Neural cell (in vitro differentiated cells): ENCODE results near the gene IL13RA1. TPM values are rescaled to one million over a fixed set of nuclear protein-coding genes. Genes with fewer than 3 reads are reported as not detected.

ENCODE experiments used
- H2AFZ ChIP-seq: fragments of 200-600, 300-800 bp; sonication (generic), shearing (Covaris generic); 2 replicates; pipeline ENCODE4 v1.6.0; 2014; ENCODE audit warnings: low read depth, mild to moderate bottlenecking, antibody characterized with exemption, low read length, moderate library complexity
- H3F3A ChIP-seq: fragments of 200-600 bp; shearing (Covaris generic); 2 replicates; pipeline ENCODE4 v1.6.1; 2016; ENCODE audit warnings: mild to moderate bottlenecking, moderate library complexity, mixed read lengths, antibody characterized with exemption, low read length; ENCODE audit not compliant: insufficient read depth, poor library complexity, severe bottlenecking
- H3K27ac ChIP-seq: fragments of 200-600, 300-800 bp; sonication (generic), shearing (Covaris generic); 2 replicates; pipeline ENCODE4 v1.5.1; 2014; ENCODE audit warnings: mild to moderate bottlenecking, low read length, moderate library complexity
- H3K27me3 ChIP-seq: fragments of 300-800, 200-600 bp; sonication (generic), shearing (Covaris generic); 2 replicates; pipeline ENCODE4 v1.6.0; 2014; ENCODE audit warnings: mild to moderate bottlenecking, low read depth, low read length, moderate library complexity; ENCODE audit not compliant: insufficient read depth
- H3K36me3 ChIP-seq: fragments of 300-800, 200-600 bp; sonication (generic), shearing (Covaris generic); 2 replicates; pipeline ENCODE4 v1.5.1; 2014; ENCODE audit warnings: mild to moderate bottlenecking, antibody characterized with exemption, low read length, moderate library complexity; ENCODE audit not compliant: insufficient read depth
- H3K4me2 ChIP-seq: fragments of 300-800, 200-600 bp; sonication (generic), shearing (Covaris generic); 2 replicates; pipeline ENCODE4 v1.6.0; 2014; ENCODE audit warnings: mild to moderate bottlenecking, low read length
- H3K4me3 ChIP-seq: fragments of 300-800, 200-600 bp; sonication (generic), shearing (Covaris generic); 2 replicates; pipeline ENCODE4 v1.5.1; 2014; ENCODE audit warnings: mild to moderate bottlenecking, low read length, moderate library complexity
- H3K79me2 ChIP-seq: fragments of 200-600 bp; shearing (Covaris generic); replicated peaks from 2 replicates; pipeline ENCODE4 v1.6.0; 2014; ENCODE audit warnings: mild to moderate bottlenecking, low read length, moderate library complexity; ENCODE audit not compliant: insufficient read depth
- H3K9ac ChIP-seq: fragments of 300-800, 200-600 bp; sonication (generic), shearing (Covaris generic); 2 replicates; pipeline ENCODE4 v1.6.1; 2016; ENCODE audit warnings: mild to moderate bottlenecking, low read length, mixed read lengths
- H3K9me2 ChIP-seq: fragments of 200-600 bp; shearing (Covaris generic); 2 replicates; pipeline ENCODE4 v1.6.1; 2016; ENCODE audit warnings: mild to moderate bottlenecking, low read length, mixed read lengths; ENCODE audit not compliant: insufficient read depth
- H3K9me3 ChIP-seq: fragments of 200-600, 300-800 bp; sonication (generic), shearing (Covaris generic); 2 replicates; pipeline ENCODE4 v1.6.1; 2016; ENCODE audit warnings: mild to moderate bottlenecking, mixed run types, low read length, moderate library complexity, mixed read lengths
- H4K20me1 ChIP-seq: fragments of 200-600 bp; shearing (Covaris generic); 2 replicates; pipeline ENCODE4 v1.6.1; 2016; ENCODE audit warnings: mild to moderate bottlenecking, mixed run types; ENCODE audit not compliant: insufficient read depth
- CTCF ChIP-seq: fragments of 450-650 bp; IDR thresholded peaks from 2 replicates; pipeline ENCODE4 v1.5.1; 2014; ENCODE audit warnings: antibody characterized with exemption, mild to moderate bottlenecking, moderate library complexity; ENCODE audit not compliant: poor library complexity, severe bottlenecking
- EP300 ChIP-seq: fragments of 450-650 bp; conservative IDR thresholded peaks from 2 replicates; pipeline ENCODE4 v1.6.1; 2014; ENCODE audit warnings: antibody characterized with exemption, mild to moderate bottlenecking, moderate library complexity; ENCODE audit not compliant: poor library complexity, severe bottlenecking
- EZH2 ChIP-seq: fragments of 200-600, 300-800 bp; shearing (Covaris generic), sonication (generic); IDR thresholded peaks from 2 replicates; pipeline ENCODE4 v1.6.1; 2014; ENCODE audit warnings: antibody characterized with exemption, low read length, borderline replicate concordance, mild to moderate bottlenecking; ENCODE audit not compliant: insufficient read depth, poor library complexity, severe bottlenecking
- MXI1 ChIP-seq: fragments of 450-650 bp; conservative IDR thresholded peaks from 2 replicates; pipeline ENCODE4 v1.6.1; 2014; ENCODE audit warnings: antibody characterized with exemption, mild to moderate bottlenecking; ENCODE audit not compliant: poor library complexity, severe bottlenecking
- POLR2AphosphoS5 ChIP-seq: IDR thresholded peaks from 2 replicates; pipeline ENCODE4 v1.6.1; 2012
- REST ChIP-seq: IDR thresholded peaks from 2 replicates; pipeline ENCODE4 v1.6.1; 2012; ENCODE audit warnings: borderline replicate concordance
- SMC3 ChIP-seq: fragments of 450-650 bp; conservative IDR thresholded peaks from 2 replicates; pipeline ENCODE4 v1.6.1; 2014; ENCODE audit warnings: antibody characterized with exemption, mild to moderate bottlenecking, moderate library complexity; ENCODE audit not compliant: poor library complexity
- TAF1 ChIP-seq: IDR thresholded peaks from 2 replicates; pipeline ENCODE4 v1.6.1; 2012; ENCODE audit warnings: low read depth
- polyA plus RNA-seq: library from polyadenylated mRNA; depleted of rRNA; stranded (reverse); fragments of >200 nt; gene quantifications from 2 replicates; pipeline ENCODE4 v1.2.3, GENCODE V29; 2014

The IL13RA1 gene
- polyA plus RNA-seq, 1 donor from 2014 or later, result 0.30 TPM

GRCh38 chrX:118823263-118824172, 96.1 kb downstream of the IL13RA1 start, which contains the start of gene ZCCHC12:
ZCCHC12 (plus strand) TSS chrX:118823824; CDS start chrX:118825245, 1,421 bp downstream.
- H3F3A ChIP-seq, result no peaks in the 10 kb centered on the region
- no peaks in the 10 kb centered on the region for H4K20me1 ChIP-seq
- no peak for TF ChIP-seq EP300
- peak; percentile 36 for TF ChIP-seq MXI1
- peak; percentile 97 for TF ChIP-seq POLR2AphosphoS5
- TF ChIP-seq TAF1, result peak; percentile 83
- peak; percentile 90 for TF ChIP-seq REST
- H3K27ac ChIP-seq, result peak within 1 kb of the TSS; percentile 94
- H3K9me2 ChIP-seq, result no peaks in the 10 kb centered on the region
- H3K4me2 ChIP-seq, result peak within 1 kb of the TSS; percentile 59
- H3K9me3 ChIP-seq, result no peaks in the 10 kb centered on the region
- H3K9ac ChIP-seq, result peak within 1 kb of the TSS; percentile 95
- peaks cover 3% of the 10 kb centered on the region for H3K79me2 ChIP-seq
- no peaks in the 10 kb centered on the region for H3K36me3 ChIP-seq
- H3K4me3 ChIP-seq, result peak within 1 kb of the TSS; percentile 80
- H2AFZ ChIP-seq, result peak within 1 kb of the TSS; percentile 33
- no peaks in the 10 kb centered on the region for H3K27me3 ChIP-seq

- no peaks in the 10 kb centered on the region for H3K9me2 ChIP-seq
- no peaks in the 10 kb centered on the region for H4K20me1 ChIP-seq
- no peaks in the 10 kb centered on the region for H3F3A ChIP-seq
- peak overlapping the region; percentile 80 for H3K4me3 ChIP-seq
- H3K4me2 ChIP-seq, result peak overlapping the region; percentile 59
- H3K9me3 ChIP-seq, result no peaks in the 10 kb centered on the region
- peak overlapping the region; percentile 94 for H3K27ac ChIP-seq
- H3K36me3 ChIP-seq, result no peaks in the 10 kb centered on the region
- TF ChIP-seq REST, result peak; percentile 13
- TF ChIP-seq POLR2AphosphoS5, result peak; percentile 26
- no peak for TF ChIP-seq EZH2
- no peak for TF ChIP-seq CTCF
- TF ChIP-seq TAF1, result no peak
- no peak for TF ChIP-seq SMC3
- TF ChIP-seq EP300, result no peak
- no peaks in the 10 kb centered on the region for H3K27me3 ChIP-seq
- H2AFZ ChIP-seq, result peak overlapping the region; percentile 33
- peak overlapping the region; percentile 95 for H3K9ac ChIP-seq
- H3K79me2 ChIP-seq, result peaks cover 3% of the 10 kb centered on the region
These were observed 96.8 kb downstream of the IL13RA1 start for GRCh38 chrX:118824173-118824730.
